Measurements from ENCODE around the gene STRIP2.
"Not testable (repeated sequence)": the region's sequence is repeated elsewhere in the genome, so short reads cannot be mapped to it uniquely, and the experiment has no call there.

GRCh38 chr7:129475931-129476330, 41.7 kb downstream of the STRIP2 start:
- TF ChIP-seq SIN3A (IDR thresholded peaks at IDR 0.05; ENCODE audit: borderline replicate concordance, insufficient read depth, low read depth, low read length); CTCF (IDR thresholded peaks at IDR 0.05); REST (IDR thresholded peaks at IDR 0.05; ENCODE audit: insufficient read depth in 1 of 2, low read depth in 2 of 2, low read length in 1 of 2); POLR2AphosphoS5 (IDR thresholded peaks at IDR 0.05; ENCODE audit: low read depth, low read length); TCF7L2 (IDR thresholded peaks at IDR 0.05; ENCODE audit: low read depth, low read length): not testable (repeated sequence)

Data from Panc1 (cell line).